Measurements from ENCODE around the gene FAM184A. TPM values are rescaled to one million over a fixed set of nuclear protein-coding genes. Genes with fewer than 3 reads are reported as not detected.
"Not testable (repeated sequence)": the region's sequence is repeated elsewhere in the genome, so short reads cannot be mapped to it uniquely, and the experiment has no call there.

The FAM184A gene
- total RNA-seq, 1 donor from 2014 or later = 15.4 TPM

DNA sequence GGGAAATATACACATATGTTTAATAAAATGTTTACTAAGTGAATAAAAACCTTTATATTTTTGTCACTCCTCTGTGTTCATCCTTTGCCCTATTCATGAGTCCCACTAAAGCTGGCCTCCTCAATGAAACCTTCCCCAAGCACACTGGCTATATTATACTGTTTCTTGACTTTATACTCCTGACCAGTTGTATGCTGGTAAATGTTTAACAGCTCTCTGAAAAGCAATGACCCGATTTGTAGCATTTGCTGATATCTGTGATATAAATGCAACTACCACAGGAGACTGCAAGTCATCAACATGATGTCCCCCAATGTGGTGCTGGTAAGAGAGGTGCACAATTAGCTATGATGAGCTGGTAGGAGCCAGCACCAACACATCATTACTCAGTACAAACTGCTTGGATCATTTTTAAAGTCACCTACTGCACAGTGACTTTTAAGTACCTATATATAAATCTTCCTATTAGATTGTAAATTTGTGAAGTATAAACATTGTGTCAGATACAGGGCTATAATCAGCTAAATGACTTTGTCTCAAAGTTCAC is 78.9 kb downstream of the FAM184A start:
- no peaks in the 10 kb centered on the region for H3K36me3 ChIP-seq
- no peak for ATAC-seq
- H3K4me3 ChIP-seq = no peak overlapping the region
- H3K4me1 ChIP-seq = no peaks in the 10 kb centered on the region
- TF ChIP-seq, protein P1, sequence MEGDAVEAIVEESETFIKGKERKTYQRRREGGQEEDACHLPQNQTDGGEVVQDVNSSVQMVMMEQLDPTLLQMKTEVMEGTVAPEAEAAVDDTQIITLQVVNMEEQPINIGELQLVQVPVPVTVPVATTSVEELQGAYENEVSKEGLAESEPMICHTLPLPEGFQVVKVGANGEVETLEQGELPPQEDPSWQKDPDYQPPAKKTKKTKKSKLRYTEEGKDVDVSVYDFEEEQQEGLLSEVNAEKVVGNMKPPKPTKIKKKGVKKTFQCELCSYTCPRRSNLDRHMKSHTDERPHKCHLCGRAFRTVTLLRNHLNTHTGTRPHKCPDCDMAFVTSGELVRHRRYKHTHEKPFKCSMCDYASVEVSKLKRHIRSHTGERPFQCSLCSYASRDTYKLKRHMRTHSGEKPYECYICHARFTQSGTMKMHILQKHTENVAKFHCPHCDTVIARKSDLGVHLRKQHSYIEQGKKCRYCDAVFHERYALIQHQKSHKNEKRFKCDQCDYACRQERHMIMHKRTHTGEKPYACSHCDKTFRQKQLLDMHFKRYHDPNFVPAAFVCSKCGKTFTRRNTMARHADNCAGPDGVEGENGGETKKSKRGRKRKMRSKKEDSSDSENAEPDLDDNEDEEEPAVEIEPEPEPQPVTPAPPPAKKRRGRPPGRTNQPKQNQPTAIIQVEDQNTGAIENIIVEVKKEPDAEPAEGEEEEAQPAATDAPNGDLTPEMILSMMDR (IDR thresholded peaks at IDR 0.05) = no peak
- H3K9me3 ChIP-seq = no peaks in the 10 kb centered on the region
- intact Hi-C loops (cut with DNase I) = no loop called here
- no peak overlapping the region for H3K27ac ChIP-seq
- no peak for DNase-seq
- no peaks in the 10 kb centered on the region for H3K27me3 ChIP-seq

- H3K9me3 ChIP-seq; intact Hi-C loops (cut with DNase I); H3K27ac ChIP-seq; DNase-seq; H3K4me1 ChIP-seq; H3K4me3 ChIP-seq; H3K36me3 ChIP-seq; H3K27me3 ChIP-seq; ATAC-seq: not testable (repeated sequence)
Measured at GRCh38 chr6:118997426-118997825, 81.0 kb downstream of the FAM184A start.

- Histone ChIP-seq H3K36me3 (no peaks in the 10 kb centered on the region), H3K27ac (no peak overlapping the region), H3K27me3 (no peaks in the 10 kb centered on the region), H3K4me3 (no peak overlapping the region), H3K4me1 (no peaks in the 10 kb centered on the region), H3K9me3 (no peaks in the 10 kb centered on the region)
- intact Hi-C loops (cut with DNase I) = no loop called here
- DNase-seq (no peak), ATAC-seq (no peak)
- TF ChIP-seq, protein P1 (IDR thresholded peaks at IDR 0.05) = no peak
Measured at GRCh38 chr6:118996289-118996820, 82.1 kb downstream of the FAM184A start.

DNA sequence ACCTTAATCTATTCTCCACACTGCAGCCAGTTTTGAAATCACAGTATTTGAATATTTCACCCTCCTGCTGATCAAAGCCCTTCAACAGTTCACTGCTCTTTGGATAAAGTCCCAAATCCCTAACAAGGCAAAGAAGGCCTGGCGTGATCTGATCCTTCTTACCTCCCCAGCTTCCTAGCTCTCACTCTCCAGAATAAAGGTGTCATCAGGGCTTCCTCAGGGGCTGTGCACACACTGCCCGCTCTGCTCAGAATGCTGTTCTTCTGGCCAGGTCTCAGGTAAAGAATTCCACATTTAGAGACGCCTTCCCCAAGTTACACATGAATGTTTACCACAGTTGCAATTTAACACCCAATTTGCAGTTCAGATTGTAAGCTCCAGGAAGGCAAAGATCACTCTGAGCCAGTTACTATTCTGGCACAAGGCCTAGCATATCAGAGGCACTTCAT is 84.6 kb downstream of the FAM184A start:
- no peak overlapping the region for H3K27ac ChIP-seq
- no peaks in the 10 kb centered on the region for H3K36me3 ChIP-seq
- TF ChIP-seq, protein P1 (IDR thresholded peaks at IDR 0.05) = no peak
- no peaks in the 10 kb centered on the region for H3K9me3 ChIP-seq
- H3K4me3 ChIP-seq = no peak overlapping the region
- H3K27me3 ChIP-seq = no peaks in the 10 kb centered on the region
- no peaks in the 10 kb centered on the region for H3K4me1 ChIP-seq
- DNase-seq (no peak), ATAC-seq (no peak)
- intact Hi-C loops (cut with DNase I) = no loop called here

GRCh38 chr6:118993358-118993757 is 85.1 kb downstream of the FAM184A start:
- Histone ChIP-seq H3K27ac (no peak overlapping the region), H3K36me3 (no peaks in the 10 kb centered on the region), H3K9me3 (no peaks in the 10 kb centered on the region), H3K4me1 (no peaks in the 10 kb centered on the region), H3K27me3 (no peaks in the 10 kb centered on the region), H3K4me3 (no peak overlapping the region)
- TF ChIP-seq, protein P1 (IDR thresholded peaks at IDR 0.05) = no peak
- DNase-seq = no peak
- ATAC-seq = no peak
- intact Hi-C loops (cut with DNase I) = no loop called here

- no peak for ATAC-seq
- intact Hi-C loops (cut with DNase I) = no loop called here
- H3K9me3 ChIP-seq = no peaks in the 10 kb centered on the region
- H3K36me3 ChIP-seq = no peaks in the 10 kb centered on the region
- no peaks in the 10 kb centered on the region for H3K4me1 ChIP-seq
- H3K27ac ChIP-seq = no peak overlapping the region
- H3K4me3 ChIP-seq = no peak overlapping the region
- H3K27me3 ChIP-seq = no peaks in the 10 kb centered on the region
- TF ChIP-seq, protein P1 (IDR thresholded peaks at IDR 0.05) = no peak
- no peak for DNase-seq
Measured at GRCh38 chr6:118992186-118992795, 86.2 kb downstream of the FAM184A start.
